ENCODE results near the gene CENPT.

DNA sequence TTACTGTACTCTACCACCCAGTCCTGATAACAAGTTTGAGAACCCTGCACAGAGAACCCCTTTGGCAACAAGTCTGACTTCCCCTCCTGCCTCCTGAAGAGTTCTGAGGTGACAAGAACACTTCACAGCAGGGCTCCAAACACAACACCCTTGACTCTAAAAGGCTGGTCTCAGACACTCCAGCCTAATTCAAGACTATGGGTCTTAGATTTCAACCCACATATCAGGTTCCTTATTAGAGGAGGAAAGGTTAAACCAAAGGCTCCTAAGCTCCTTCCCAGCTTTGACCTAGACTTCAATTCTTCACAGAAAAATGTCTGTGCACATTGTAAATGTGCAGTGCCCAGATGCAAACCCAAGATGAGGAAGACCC lies 64.2 kb downstream of the CENPT start:
- TF ChIP-seq, protein P1, sequence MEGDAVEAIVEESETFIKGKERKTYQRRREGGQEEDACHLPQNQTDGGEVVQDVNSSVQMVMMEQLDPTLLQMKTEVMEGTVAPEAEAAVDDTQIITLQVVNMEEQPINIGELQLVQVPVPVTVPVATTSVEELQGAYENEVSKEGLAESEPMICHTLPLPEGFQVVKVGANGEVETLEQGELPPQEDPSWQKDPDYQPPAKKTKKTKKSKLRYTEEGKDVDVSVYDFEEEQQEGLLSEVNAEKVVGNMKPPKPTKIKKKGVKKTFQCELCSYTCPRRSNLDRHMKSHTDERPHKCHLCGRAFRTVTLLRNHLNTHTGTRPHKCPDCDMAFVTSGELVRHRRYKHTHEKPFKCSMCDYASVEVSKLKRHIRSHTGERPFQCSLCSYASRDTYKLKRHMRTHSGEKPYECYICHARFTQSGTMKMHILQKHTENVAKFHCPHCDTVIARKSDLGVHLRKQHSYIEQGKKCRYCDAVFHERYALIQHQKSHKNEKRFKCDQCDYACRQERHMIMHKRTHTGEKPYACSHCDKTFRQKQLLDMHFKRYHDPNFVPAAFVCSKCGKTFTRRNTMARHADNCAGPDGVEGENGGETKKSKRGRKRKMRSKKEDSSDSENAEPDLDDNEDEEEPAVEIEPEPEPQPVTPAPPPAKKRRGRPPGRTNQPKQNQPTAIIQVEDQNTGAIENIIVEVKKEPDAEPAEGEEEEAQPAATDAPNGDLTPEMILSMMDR (IDR thresholded peaks at IDR 0.05; ENCODE audit: insufficient read depth, low read length, poor library complexity, severe bottlenecking), result no peak
- TF ChIP-seq EZH2phosphoT487 (conservative IDR thresholded peaks at IDR 0.05; ENCODE audit: low read length), result no peak
